Spleen (tissue), 11 donors: ENCODE results near the gene ATP8A2. TPM values are rescaled to one million over a fixed set of nuclear protein-coding genes. Genes with fewer than 3 reads are reported as not detected.

Source experiments
- DNase-seq: peaks from one replicate; pipeline ENCODE4 v3.0.0-alpha.2; 2020
- H3K27ac ChIP-seq, 8 donors: fragments of 200-600 bp; sonication (generic) in 7 of 8; 1 replicate in 4 of 8; 2 replicates in 4 of 8; pipeline versions ENCODE4 v1.5.0 to v1.8.0; 2016 to 2021; ENCODE audit warnings: inconsistent platforms in 4 of 8, mild to moderate bottlenecking in 4 of 8, moderate library complexity in 1 of 8
- H3K27me3 ChIP-seq, 7 donors: fragments of 200-600 bp; sonication (generic) in 6 of 7; replicated peaks in 1 of 7; 1 replicate in 4 of 7; 2 replicates in 3 of 7; pipeline versions ENCODE4 v1.5.0 to v1.8.0; 2016 to 2021; ENCODE audit warnings: inconsistent platforms in 3 of 7, mild to moderate bottlenecking in 1 of 7
- H3K36me3 ChIP-seq, 6 donors: fragments of 200-600 bp; sonication (generic) in 5 of 6; 1 replicate in 4 of 6; 2 replicates in 2 of 6; pipeline versions ENCODE4 v1.5.0 to v1.8.0; 2016 to 2021; ENCODE audit warnings: inconsistent platforms in 2 of 6
- H3K4me1 ChIP-seq, 6 donors: fragments of 200-600 bp; sonication (generic) in 5 of 6; 1 replicate in 3 of 6; 2 replicates in 3 of 6; pipeline versions ENCODE4 v1.5.0 to v1.8.0; 2016 to 2021; ENCODE audit warnings: inconsistent platforms in 3 of 6
- H3K4me3 ChIP-seq, 8 donors: fragments of 200-600 bp; sonication (generic) in 7 of 8; 1 replicate in 4 of 8; 2 replicates in 4 of 8; pipeline versions ENCODE4 v1.5.0 to v1.8.0; 2016 to 2021; ENCODE audit warnings: inconsistent platforms in 4 of 8, mild to moderate bottlenecking in 4 of 8, moderate library complexity in 2 of 8
- H3K9me3 ChIP-seq, 8 donors: fragments of 200-600 bp; sonication (generic) in 7 of 8; 1 replicate in 4 of 8; 2 replicates in 4 of 8; pipeline versions ENCODE4 v1.5.0 to v1.8.0; 2016 to 2021; ENCODE audit warnings: inconsistent platforms in 4 of 8
- CTCF ChIP-seq, 11 experiments: fragments of 200-600 bp in 7 of 11; fragments of 450-650 bp in 4 of 11; sonication (generic) in 4 of 11; IDR thresholded peaks in 8 of 11; conservative IDR thresholded peaks in 3 of 11; 1 replicate in 7 of 11; 2 replicates in 4 of 11; pipeline versions ENCODE4 v1.4.0 to v1.8.0; 2016 to 2021; ENCODE audit warnings: antibody characterized with exemption in 11 of 11, inconsistent platforms in 4 of 11, mild to moderate bottlenecking in 1 of 11
- POLR2A ChIP-seq, 3 donors: fragments of 450-650 bp; IDR thresholded peaks; one replicate each; pipeline ENCODE4 v1.5.1; 2017; ENCODE audit warnings: antibody characterized with exemption in 3 of 3, mild to moderate bottlenecking in 1 of 3
- POLR2AphosphoS5 ChIP-seq, 3 donors: sonication (generic); formaldehyde crosslinking; IDR thresholded peaks; one replicate each; pipeline ENCODE4 v1.5.1; 2017; ENCODE audit warnings: antibody characterized with exemption in 3 of 3
- WGBS, 5 donors: extraction: QIAGEN DNeasy Blood & Tissue Kit in 3 of 5; methylation state at CpG; one replicate each; pipeline versions ENCODE4 v1.1.5 to v1.1.7; 2013 to 2018; 5-methylcytosine and 5-hydroxymethylcytosine counted together
- intact Hi-C: fragments of 100-400 bp; cut with DNase I; formaldehyde crosslinking; loops from one replicate; pipeline ENCODE4 v1.15.0; 2023; ENCODE audit warnings: low total_unique reads
- polyA plus RNA-seq, 3 donors: library from polyadenylated mRNA; stranded (reverse); fragments of 200-250 nt; gene quantifications; one replicate each; pipeline ENCODE4 v1.2.1, GENCODE V29; 2013
- total RNA-seq, 7 donors: library from RNA; depleted of rRNA in 3 of 7; stranded (reverse); fragments of >200 nt in 3 of 7; fragmentation: NEBNext Ultra II Directional in 4 of 7; extraction: Animal tissue kit (Norgen Biotek cat#: 25700) in 4 of 7; gene quantifications; one replicate each; pipeline versions ENCODE4 v1.1.0 to v1.2.1, GENCODE V29; 2016 to 2021
- donor health status: healthy with polysubstance abuse.
- donor health status: DM: no; HTN: no; CAD: no; lungs with moderate emphysema.
- donor health status: DM: no; HTN: no; CAD: no.
- donor health status: Bipolar disorder and iron deficiency.
- donor health status: healthy.
- donor health status: DM: no; HTN: no; CAD: no.
- donor health status: DM: yes; HTN: yes; CAD: no.

Gene ATP8A2
- total and polyA plus RNA-seq, 10 donors: 0.09 to 0.46 (median 0.25) TPM

DNA sequence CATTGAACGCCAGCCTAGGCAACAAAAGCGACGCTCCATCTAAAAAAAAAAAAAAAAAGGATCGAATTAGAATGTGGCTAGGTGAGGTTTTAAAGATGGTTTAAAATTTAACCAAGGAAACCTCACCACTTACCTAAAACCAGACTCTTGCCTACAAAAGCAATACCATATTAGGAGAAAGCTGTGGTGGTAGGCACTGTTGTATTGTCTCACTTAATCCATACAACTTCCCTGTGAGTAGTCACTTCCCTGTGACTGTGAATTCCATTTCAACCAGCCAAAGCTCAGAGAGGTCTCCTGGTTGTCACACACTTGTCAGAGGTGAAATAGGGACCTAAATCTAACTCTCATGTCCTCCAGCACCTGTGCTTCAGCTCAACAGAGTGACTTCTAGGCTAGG is 664.6 kb downstream of the ATP8A2 start:
- no peak for TF ChIP-seq POLR2A (IDR thresholded peaks at IDR 0.05)
- no peak for TF ChIP-seq POLR2AphosphoS5 (IDR thresholded peaks at IDR 0.05)
- TF ChIP-seq CTCF (IDR thresholded peaks at IDR 0.05 in 8 of 11, conservative IDR thresholded peaks at IDR 0.05 in 3 of 11): no peak

GRCh38 chr13:26037302-26037701 is 665.5 kb downstream of the ATP8A2 start:
- peak in 2 of 11 experiments; percentile 16 to 35 for TF ChIP-seq CTCF (IDR thresholded peaks at IDR 0.05 in 8 of 11, conservative IDR thresholded peaks at IDR 0.05 in 3 of 11)
- no peak for TF ChIP-seq POLR2A (IDR thresholded peaks at IDR 0.05)
- intact Hi-C loops: no loop called here

More for the DNA sequence above, 664.6 kb downstream of the ATP8A2 start:
- no peak for DNase-seq
- Histone ChIP-seq H3K36me3 (no peaks in the 10 kb centered on the region), H3K9me3 (peaks cover 0 to 12% (median 2%) of the 10 kb centered on the region in 8 donors), H3K27me3 (no peaks in the 10 kb centered on the region), H3K4me3 (no peak overlapping the region), H3K4me1 (no peaks in the 10 kb centered on the region), H3K27ac (no peak overlapping the region)
- intact Hi-C loops: no loop called here
- 71 to 96% (median 88%) methylated on average over 4 of the region's 4 CpGs for WGBS, 5 donors

DNA sequence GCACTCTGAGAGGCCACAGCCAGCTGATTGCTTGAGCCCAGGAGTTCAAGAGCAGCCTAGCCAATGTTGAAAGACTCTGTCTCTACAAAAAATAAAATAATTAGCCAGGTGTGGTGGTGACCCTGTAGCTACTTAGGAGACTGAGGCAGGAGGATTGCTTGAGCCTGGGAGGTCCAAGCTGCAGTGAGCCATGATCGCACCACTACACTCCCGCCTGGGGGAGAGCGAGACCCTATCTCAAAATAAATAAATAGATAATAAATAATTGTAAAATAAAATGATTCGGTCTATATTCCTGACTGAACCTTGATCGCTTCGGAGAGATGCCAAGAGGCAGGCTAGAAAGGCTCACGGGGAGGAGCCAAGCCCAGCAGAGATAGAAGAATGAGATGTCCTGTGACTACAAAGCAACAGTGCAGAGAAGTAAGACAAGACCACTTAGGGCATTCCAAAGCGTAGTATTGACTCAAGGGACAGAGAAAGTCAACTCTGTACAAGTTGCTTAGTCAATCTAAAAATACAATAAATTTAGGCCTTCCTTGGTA is 667.2 kb downstream of the ATP8A2 start:
- DNase-seq: no peak
- no peaks in the 10 kb centered on the region for H3K4me1 ChIP-seq
- H3K36me3 ChIP-seq: no peaks in the 10 kb centered on the region
- H3K27ac ChIP-seq: no peak overlapping the region
- H3K4me3 ChIP-seq: no peak overlapping the region
- WGBS, 5 donors: 90 to 95% (median 94%) methylated on average over 8 of the region's 8 CpGs
- TF ChIP-seq POLR2A (IDR thresholded peaks at IDR 0.05): no peak
- TF ChIP-seq POLR2AphosphoS5 (IDR thresholded peaks at IDR 0.05): no peak
- TF ChIP-seq CTCF (IDR thresholded peaks at IDR 0.05 in 8 of 11, conservative IDR thresholded peaks at IDR 0.05 in 3 of 11): no peak
- intact Hi-C loops: no loop called here
- H3K27me3 ChIP-seq: peaks cover 0 to 19% (median 0%) of the 10 kb centered on the region in 7 donors
- H3K9me3 ChIP-seq: peaks cover 0 to 7% (median 0%) of the 10 kb centered on the region in 8 donors

More at GRCh38 chr13:26037302-26037701, 665.5 kb downstream of the ATP8A2 start:
- Histone ChIP-seq H3K4me1 (no peaks in the 10 kb centered on the region), H3K4me3 (no peak overlapping the region), H3K27me3 (peaks cover 0 to 6% (median 0%) of the 10 kb centered on the region in 7 donors), H3K36me3 (no peaks in the 10 kb centered on the region), H3K27ac (no peak overlapping the region), H3K9me3 (peaks cover 0 to 7% (median 0%) of the 10 kb centered on the region in 8 donors)
- WGBS, 5 donors: 31 to 45% (median 42%) methylated on average over 2 of the region's 2 CpGs
- DNase-seq: no peak

DNA sequence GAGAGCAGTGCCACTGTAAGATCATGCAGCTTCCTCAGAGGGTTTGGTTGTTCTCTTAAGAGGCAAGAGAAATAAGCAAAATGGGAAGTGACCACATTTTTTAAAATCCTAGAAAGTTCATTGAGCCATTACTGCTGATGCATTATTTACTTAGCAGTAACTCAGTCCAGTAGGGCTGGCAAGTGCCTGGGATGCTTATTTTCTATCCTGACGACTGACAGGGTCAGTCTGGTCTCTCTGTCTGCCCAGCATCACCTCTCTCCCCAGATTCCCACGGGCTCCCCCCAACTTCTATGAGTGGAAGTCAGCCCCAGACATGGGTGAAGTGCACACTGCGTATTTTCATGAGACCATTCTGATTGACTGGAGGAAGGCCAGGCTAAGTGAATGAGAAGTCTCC is 669.7 kb downstream of the ATP8A2 start:
- Histone ChIP-seq H3K9me3 (peaks cover 0 to 2% (median 0%) of the 10 kb centered on the region in 8 donors), H3K27ac (no peak overlapping the region), H3K36me3 (no peaks in the 10 kb centered on the region), H3K27me3 (peaks cover 0 to 25% (median 0%) of the 10 kb centered on the region in 7 donors), H3K4me1 (no peaks in the 10 kb centered on the region), H3K4me3 (no peak overlapping the region)
- intact Hi-C loops: no loop called here
- 58 to 80% (median 74%) methylated on average over 3 of the region's 3 CpGs for WGBS, 5 donors
- DNase-seq: no peak
- TF ChIP-seq CTCF (IDR thresholded peaks at IDR 0.05 in 8 of 11, conservative IDR thresholded peaks at IDR 0.05 in 3 of 11) (no peak), POLR2AphosphoS5 (IDR thresholded peaks at IDR 0.05) (no peak), POLR2A (IDR thresholded peaks at IDR 0.05) (no peak)
